Adrenal gland (tissue), 5 donors: ENCODE data around the gene PLPPR2.

Source experiments
- POLR2A ChIP-seq, 2 donors: fragments of 450-650 bp; IDR thresholded peaks; one replicate each; pipeline ENCODE4 v1.6.1; 2017; ENCODE audit warnings: antibody characterized with exemption in 2 of 2, mild to moderate bottlenecking in 2 of 2, moderate library complexity in 1 of 2
- TF ChIP-seq, protein P1 (sequence below), 6 experiments: fragments of 450-650 bp in 4 of 6; fragments of 200-600 bp in 2 of 6; sonication (generic) in 1 of 6; IDR thresholded peaks; 1 replicate in 5 of 6; 2 replicates in 1 of 6; pipeline versions ENCODE4 v1.5.1 to v1.8.0; 2016 to 2021; ENCODE audit warnings: antibody characterized with exemption in 6 of 6, mild to moderate bottlenecking in 2 of 6, moderate library complexity in 1 of 6
- donor health status: DM: no; HTN: no; CAD: no.

DNA sequence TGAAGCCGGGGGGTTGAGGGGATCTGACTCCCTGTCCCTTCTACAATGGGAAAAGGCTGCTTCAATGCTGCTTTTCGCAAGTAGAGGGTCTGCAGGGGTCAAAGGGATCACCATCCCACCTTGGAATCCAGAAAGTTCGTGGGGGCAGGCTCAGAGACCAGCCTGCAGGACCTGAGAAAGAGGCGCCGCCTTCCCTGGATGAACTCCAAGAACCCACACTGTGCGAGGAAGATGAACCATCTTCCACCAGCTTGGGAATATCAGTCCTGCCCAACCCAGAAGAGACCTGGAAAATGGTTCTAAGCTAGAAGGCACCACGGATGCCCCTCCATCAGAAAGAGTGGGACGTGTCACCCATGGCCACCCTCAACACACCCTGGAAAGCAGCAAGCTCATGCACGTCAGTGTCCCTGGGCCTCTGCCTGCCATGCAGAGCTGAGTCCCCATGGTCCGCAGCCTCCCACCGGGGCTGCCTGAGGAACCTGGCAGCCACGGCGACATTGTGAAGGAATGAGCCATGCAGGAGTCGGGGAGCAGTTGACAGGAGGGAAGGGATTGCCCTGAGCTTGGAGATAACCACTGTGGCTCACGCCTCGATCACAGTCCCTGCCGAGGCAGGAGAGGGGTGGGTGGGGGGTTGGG is 30.4 kb upstream of the PLPPR2 start:
- TF ChIP-seq, protein P1, sequence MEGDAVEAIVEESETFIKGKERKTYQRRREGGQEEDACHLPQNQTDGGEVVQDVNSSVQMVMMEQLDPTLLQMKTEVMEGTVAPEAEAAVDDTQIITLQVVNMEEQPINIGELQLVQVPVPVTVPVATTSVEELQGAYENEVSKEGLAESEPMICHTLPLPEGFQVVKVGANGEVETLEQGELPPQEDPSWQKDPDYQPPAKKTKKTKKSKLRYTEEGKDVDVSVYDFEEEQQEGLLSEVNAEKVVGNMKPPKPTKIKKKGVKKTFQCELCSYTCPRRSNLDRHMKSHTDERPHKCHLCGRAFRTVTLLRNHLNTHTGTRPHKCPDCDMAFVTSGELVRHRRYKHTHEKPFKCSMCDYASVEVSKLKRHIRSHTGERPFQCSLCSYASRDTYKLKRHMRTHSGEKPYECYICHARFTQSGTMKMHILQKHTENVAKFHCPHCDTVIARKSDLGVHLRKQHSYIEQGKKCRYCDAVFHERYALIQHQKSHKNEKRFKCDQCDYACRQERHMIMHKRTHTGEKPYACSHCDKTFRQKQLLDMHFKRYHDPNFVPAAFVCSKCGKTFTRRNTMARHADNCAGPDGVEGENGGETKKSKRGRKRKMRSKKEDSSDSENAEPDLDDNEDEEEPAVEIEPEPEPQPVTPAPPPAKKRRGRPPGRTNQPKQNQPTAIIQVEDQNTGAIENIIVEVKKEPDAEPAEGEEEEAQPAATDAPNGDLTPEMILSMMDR (IDR thresholded peaks at IDR 0.05): no peak
- TF ChIP-seq POLR2A (IDR thresholded peaks at IDR 0.05): no peak
